IgD-negative memory B cell (primary cell): ENCODE data around the gene CSGALNACT2. TPM values are rescaled to one million over a fixed set of nuclear protein-coding genes. Genes with fewer than 3 reads are reported as not detected.
"Not testable (repeated sequence)": the region's sequence is repeated elsewhere in the genome, so short reads cannot be mapped to it uniquely, and the experiment has no call there.

ENCODE experiments used
- H3K27ac Mint-ChIP-seq, 3 donors: one replicate each; pipeline ENCODE4 v1.8.0; 2020 to 2022; ENCODE audit warnings: mild to moderate bottlenecking in 3 of 3, mixed read lengths in 3 of 3, moderate library complexity in 1 of 3
- H3K27me3 Mint-ChIP-seq: one replicate; pipeline ENCODE4 v1.8.0; 2021; ENCODE audit warnings: mixed read lengths
- H3K36me3 Mint-ChIP-seq: one replicate; pipeline ENCODE4 v1.8.0; 2020; ENCODE audit warnings: mild to moderate bottlenecking, mixed read lengths
- H3K4me1 Mint-ChIP-seq, 3 donors: one replicate each; pipeline ENCODE4 v1.8.0; 2020 to 2022; ENCODE audit warnings: mixed read lengths in 3 of 3, mild to moderate bottlenecking in 1 of 3
- H3K4me3 Mint-ChIP-seq, 4 donors: one replicate each; pipeline ENCODE4 v1.8.0; 2020 to 2022; ENCODE audit warnings: mild to moderate bottlenecking in 4 of 4, mixed read lengths in 4 of 4, moderate library complexity in 3 of 4
- H3K9me3 Mint-ChIP-seq, 3 donors: one replicate each; pipeline ENCODE4 v1.8.0; 2020 to 2021; ENCODE audit warnings: mixed read lengths in 3 of 3, mild to moderate bottlenecking in 1 of 3
- polyA plus RNA-seq: library from polyadenylated mRNA; unstranded; fragments of 300-500 nt; fragmentation: Illumina TruSeq; gene quantifications from one replicate; pipeline ENCODE4 v1.2.3, GENCODE V29; 2021

The CSGALNACT2 gene
- polyA plus RNA-seq, 1 donor from 2014 or later = 12.2 TPM

DNA sequence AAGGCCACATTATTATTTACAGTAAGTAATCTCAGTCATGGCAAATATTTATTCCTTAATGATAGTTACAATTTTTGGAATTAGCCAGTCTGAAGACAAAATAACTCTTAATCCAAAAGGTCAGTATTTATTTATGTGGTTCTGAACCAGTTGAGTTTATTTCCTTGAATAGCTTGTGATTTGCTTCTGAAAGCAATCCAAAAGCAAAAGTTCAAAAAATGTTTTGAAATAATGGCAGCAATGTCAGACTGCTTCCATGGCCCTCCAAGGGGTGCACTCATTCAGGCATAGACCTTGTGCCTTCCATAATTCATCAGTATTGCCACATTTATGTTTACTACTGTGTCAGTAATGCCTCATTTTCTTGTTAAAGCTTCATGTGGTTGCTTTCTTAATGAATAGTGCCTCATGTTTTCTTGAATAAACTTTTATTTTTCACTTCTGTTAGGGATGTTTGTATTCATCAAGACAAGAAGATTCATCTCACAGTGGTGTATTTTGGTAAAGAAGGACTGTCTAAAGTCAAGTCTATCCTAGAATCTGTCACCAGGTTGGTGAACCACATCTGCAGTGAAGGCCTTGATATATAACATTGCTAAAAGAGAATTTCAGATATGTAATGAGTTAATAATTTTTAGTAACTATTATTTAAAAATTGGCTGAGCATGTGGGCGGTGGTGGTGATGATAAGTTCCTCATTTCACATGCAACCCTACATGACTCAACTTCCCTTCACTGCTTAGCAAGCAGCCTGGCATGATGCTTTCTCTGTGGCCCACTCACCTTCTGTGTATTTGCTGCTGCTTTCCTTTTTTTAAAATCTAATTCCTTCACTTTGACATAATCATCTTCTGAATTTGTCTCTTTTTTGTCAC, 22.0 kb downstream of the CSGALNACT2 start:
- Mint-ChIP-seq H3K36me3 (peaks cover 22% of the 10 kb centered on the region), H3K27ac (no peak overlapping the region), H3K4me3 (peak overlapping the region in 2 of 4 donors; percentile 51 to 56), H3K4me1 (peaks cover 18 to 42% (median 27%) of the 10 kb centered on the region in 3 donors), H3K27me3 (no peaks in the 10 kb centered on the region), H3K9me3 (no peaks in the 10 kb centered on the region)

DNA sequence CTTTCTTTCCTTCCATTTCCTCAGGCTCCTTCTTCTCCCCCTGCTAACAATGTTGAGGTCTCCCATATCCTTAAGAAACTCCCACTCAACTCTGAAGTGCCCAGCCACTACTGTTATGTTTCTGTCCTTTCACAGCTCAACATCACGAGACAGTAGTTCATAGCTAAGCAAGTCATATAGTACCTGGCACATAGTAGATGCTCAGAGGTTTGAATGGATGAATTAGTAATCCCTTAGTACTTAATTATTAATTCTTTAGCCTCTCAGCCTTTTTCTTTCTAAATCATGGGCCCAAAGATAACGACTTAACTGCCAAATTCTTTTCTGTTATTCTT, 22.6 kb downstream of the CSGALNACT2 start:
- no peaks in the 10 kb centered on the region for H3K27me3 Mint-ChIP-seq
- H3K4me3 Mint-ChIP-seq = peak overlapping the region in 2 of 4 donors; percentile 51 to 56
- no peaks in the 10 kb centered on the region for H3K9me3 Mint-ChIP-seq
- peaks cover 23% of the 10 kb centered on the region for H3K36me3 Mint-ChIP-seq
- peaks cover 14 to 36% (median 21%) of the 10 kb centered on the region in 3 donors for H3K4me1 Mint-ChIP-seq
- H3K27ac Mint-ChIP-seq = peak overlapping the region in 1 of 3 donors; percentile 33

DNA sequence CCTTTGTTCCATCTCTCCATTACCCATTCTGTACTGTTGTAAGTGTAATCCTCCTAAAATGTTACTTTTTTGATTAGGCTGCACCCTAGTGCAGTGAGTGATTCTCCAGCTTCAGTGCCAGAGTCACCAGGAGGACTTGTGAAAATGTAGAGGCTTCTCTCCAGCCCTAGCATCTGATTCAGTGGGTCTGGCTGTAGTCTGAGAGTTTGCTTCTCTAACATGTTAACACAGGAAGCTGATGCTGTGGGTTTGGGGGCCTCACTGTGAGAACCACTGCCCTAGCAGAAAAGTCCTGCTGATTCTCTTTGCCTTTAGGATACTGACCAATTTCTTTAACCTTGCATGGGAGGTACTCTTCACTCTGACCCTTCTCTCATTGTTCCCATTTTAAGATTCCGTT, 24.4 kb downstream of the CSGALNACT2 start:
- Mint-ChIP-seq H3K4me3 (no peak overlapping the region), H3K9me3 (no peaks in the 10 kb centered on the region), H3K27me3 (no peaks in the 10 kb centered on the region), H3K27ac (peak overlapping the region in 1 of 3 donors; percentile 41), H3K36me3 (peaks cover 20% of the 10 kb centered on the region), H3K4me1 (peaks cover 7 to 29% (median 7%) of the 10 kb centered on the region in 3 donors)

DNA sequence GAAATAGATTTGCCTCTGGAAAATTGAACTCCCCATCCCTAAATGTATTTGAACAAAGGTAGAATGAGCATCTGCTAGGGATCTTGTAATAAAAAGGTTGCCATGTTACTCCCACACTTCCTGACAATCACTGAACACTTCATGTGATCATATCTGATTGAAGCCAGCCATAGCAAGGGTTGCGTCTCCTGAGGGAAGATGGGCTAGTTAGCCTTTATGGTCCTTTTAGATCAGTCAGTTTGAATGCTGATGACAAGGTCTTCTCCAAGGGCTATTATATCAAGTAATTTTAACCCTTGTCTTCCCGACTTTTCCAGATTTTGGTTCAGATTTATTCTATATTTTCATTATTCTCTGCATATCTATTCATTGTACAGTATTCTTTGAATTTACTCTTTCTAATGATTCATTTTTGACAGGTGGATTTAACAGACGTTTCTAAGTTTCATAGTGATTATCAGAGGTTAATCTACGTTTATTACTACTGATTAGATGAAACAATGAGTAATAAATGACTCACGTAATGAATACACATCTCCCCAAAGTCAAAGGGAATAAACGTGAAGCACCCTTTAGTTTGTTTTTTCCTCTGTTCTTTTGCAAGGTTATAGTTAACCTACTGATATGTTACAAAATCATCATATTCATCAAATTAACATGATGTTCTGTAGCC, 28.1 kb downstream of the CSGALNACT2 start:
- H3K4me3 Mint-ChIP-seq = no peak overlapping the region
- no peak overlapping the region for H3K27ac Mint-ChIP-seq
- H3K27me3 Mint-ChIP-seq = no peaks in the 10 kb centered on the region
- H3K36me3 Mint-ChIP-seq = peaks cover 18% of the 10 kb centered on the region
- peaks cover 0 to 10% (median 0%) of the 10 kb centered on the region in 3 donors for H3K4me1 Mint-ChIP-seq
- no peaks in the 10 kb centered on the region for H3K9me3 Mint-ChIP-seq

DNA sequence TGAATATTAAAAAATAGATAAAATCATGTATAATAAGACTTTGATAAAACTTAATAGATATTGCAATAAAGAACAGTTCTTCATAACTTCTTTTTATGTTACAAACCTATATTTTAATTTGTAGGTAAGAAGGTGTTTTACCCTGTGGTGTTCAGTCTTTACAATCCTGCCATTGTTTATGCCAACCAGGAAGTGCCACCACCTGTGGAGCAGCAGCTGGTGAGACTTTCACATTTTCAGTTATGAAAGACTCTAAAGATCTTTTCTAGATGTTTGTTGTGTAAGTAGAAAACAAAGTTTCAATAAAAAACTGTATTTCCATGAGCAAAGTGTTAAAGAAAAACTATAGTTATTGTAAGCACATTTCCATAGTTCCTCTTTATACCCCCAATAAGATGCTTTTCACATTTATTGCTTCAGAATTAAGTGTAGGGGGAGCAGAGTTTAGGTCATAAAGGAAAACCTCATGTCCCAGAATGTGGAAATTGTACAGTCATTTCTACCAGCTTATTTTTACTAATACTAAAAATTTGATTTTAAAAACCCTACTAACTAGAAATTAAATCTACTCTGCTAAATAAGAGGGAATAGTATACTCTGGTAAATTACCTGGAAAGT, 28.7 kb downstream of the CSGALNACT2 start:
- Mint-ChIP-seq H3K4me1 (peaks cover 0 to 4% (median 0%) of the 10 kb centered on the region in 3 donors), H3K4me3 (peak overlapping the region in 1 of 4 donors; percentile 45), H3K27ac (no peak overlapping the region), H3K9me3 (no peaks in the 10 kb centered on the region), H3K27me3 (no peaks in the 10 kb centered on the region), H3K36me3 (peaks cover 18% of the 10 kb centered on the region)

DNA sequence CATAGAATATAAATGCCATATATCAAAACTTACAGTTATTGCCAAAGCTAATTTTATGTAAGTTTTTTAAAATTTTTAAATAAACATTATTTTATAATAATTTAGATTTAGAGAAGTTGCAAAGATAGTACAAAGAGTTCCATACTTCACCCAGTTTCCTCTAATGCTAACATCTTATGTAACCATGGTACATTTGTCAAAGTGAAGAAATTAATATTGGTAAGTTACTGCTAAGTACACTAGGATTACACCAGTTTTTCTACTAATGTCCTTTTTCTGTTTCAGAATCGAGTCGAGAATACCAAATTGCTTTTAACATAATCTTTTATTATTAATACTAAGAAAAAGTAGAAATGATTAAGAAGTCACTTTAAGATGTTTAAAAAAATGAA, 29.2 kb downstream of the CSGALNACT2 start:
- Mint-ChIP-seq H3K4me1 (peaks cover 0 to 4% (median 0%) of the 10 kb centered on the region in 3 donors), H3K27ac (no peak overlapping the region), H3K27me3 (no peaks in the 10 kb centered on the region), H3K9me3 (no peaks in the 10 kb centered on the region), H3K4me3 (no peak overlapping the region), H3K36me3 (peaks cover 18% of the 10 kb centered on the region)

DNA sequence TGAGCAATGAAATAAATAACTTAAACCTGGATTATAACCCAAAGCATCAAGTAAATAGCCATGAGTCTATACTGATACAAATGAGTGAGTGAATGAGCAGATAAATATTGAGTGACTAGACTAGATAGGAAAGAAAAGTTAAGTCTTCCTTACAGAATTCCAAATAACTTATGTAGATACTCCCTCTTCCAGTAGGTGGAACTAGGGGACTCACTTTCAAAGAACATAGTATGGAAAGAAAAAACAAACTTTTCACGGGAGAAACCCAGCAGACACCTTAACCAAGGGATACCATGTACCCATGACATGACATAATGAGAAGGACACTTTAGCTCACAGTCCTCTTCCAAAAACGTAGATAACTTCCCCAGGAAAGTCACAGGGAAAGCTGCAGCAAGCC, 32.2 kb downstream of the CSGALNACT2 start:
- no peaks in the 10 kb centered on the region for H3K9me3 Mint-ChIP-seq
- H3K27ac Mint-ChIP-seq = peak overlapping the region in 1 of 3 donors; percentile 9
- H3K27me3 Mint-ChIP-seq = no peaks in the 10 kb centered on the region
- no peak overlapping the region for H3K4me3 Mint-ChIP-seq
- H3K4me1 Mint-ChIP-seq = peaks cover 0 to 4% (median 3%) of the 10 kb centered on the region in 3 donors
- H3K36me3 Mint-ChIP-seq = peaks cover 10% of the 10 kb centered on the region

DNA sequence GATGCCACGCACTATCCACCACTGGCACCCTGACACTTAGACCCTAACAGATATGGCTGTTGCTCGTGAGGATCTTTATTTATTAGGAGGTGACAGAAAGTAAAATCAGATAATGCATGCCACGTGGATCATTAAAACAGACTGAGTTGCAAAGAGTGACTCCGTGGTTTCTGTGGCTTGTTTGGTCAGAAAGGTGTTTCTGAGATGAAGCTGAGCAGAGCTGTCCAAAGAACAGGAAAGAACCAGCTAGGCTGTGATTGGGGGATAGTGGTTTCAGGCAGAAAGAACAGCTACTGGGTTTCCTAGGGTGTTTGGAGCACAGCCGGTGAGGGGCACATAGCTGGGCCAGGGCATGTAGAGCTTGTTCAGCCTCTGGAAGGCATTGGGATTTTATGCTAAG, 34.4 kb downstream of the CSGALNACT2 start:
- Mint-ChIP-seq H3K27me3 (no peaks in the 10 kb centered on the region), H3K27ac (no peak overlapping the region), H3K9me3 (no peaks in the 10 kb centered on the region), H3K36me3 (peaks cover 18% of the 10 kb centered on the region), H3K4me3 (no peak overlapping the region), H3K4me1 (peaks cover 0 to 3% (median 0%) of the 10 kb centered on the region in 3 donors)

DNA sequence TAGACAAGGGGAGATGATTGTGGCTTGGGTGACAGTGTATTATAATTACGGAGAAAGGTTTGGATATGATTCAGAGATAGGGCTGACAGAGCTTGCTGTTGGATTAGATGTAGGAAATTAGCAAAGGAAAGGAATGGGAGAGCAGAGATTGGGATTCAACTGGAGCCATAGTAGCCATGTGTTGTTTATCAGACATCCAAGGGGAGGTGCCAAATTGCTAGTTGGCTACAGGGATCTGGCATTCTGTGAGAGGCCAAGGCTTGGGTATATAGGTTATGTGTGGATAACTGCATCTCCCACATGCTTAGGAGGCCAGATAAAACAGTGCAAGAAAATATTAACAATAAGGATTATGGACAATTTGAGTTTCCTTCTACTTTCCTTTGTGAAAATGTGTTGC, 34.9 kb downstream of the CSGALNACT2 start:
- Mint-ChIP-seq H3K27ac (no peak overlapping the region), H3K36me3 (peaks cover 23% of the 10 kb centered on the region), H3K9me3 (no peaks in the 10 kb centered on the region), H3K4me3 (no peak overlapping the region), H3K4me1 (peaks cover 0 to 3% (median 0%) of the 10 kb centered on the region in 3 donors), H3K27me3 (no peaks in the 10 kb centered on the region)

DNA sequence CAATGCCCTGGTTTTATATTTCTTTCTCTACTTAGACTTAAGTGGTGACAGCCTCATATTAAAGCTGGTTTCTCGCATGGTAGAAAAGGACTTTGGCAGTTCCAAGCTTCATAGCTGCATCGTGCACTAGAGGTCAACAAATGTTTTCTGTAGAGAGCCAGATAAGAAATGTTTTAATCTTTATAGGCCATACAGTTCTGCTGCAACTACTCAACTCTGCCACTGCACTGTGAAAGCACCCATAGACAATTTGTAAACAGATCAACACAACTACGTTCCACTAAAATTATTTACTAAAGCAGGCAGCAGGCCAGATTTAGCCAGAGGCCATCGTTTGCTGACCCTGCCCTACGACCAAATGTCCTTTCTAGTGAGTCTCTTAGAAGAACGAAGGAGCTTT, 36.7 kb downstream of the CSGALNACT2 start:
- H3K4me3 Mint-ChIP-seq = no peak overlapping the region
- peaks cover 30% of the 10 kb centered on the region for H3K36me3 Mint-ChIP-seq
- H3K9me3 Mint-ChIP-seq = peaks cover 2 to 10% (median 2%) of the 10 kb centered on the region in 3 donors
- H3K4me1 Mint-ChIP-seq = peaks cover 0 to 5% (median 0%) of the 10 kb centered on the region in 3 donors
- H3K27ac Mint-ChIP-seq = no peak overlapping the region
- no peaks in the 10 kb centered on the region for H3K27me3 Mint-ChIP-seq

DNA sequence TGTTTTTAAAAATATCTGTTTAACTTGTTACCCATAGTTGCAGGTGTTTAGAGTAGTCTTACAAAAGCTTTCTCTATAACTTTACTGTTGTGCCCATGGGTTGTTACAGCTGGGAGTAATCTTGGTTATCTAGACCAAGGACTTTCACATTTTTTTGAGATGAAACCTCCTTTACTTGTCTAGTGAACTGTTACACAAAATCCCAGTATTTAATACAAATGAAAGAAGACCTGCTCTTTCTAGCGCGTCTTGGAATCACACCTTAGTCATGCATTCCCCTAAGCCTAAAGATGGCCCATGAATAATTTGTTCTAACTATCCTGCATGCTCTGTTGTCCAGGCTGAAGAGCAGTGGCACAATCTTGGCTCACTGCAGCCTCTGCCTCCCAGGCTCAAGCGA, 38.0 kb downstream of the CSGALNACT2 start:
- Mint-ChIP-seq H3K27me3 (no peaks in the 10 kb centered on the region), H3K4me3 (no peak overlapping the region), H3K9me3 (peaks cover 2 to 10% (median 2%) of the 10 kb centered on the region in 3 donors), H3K36me3 (peaks cover 30% of the 10 kb centered on the region), H3K27ac (no peak overlapping the region), H3K4me1 (peaks cover 0 to 5% (median 0%) of the 10 kb centered on the region in 3 donors)

DNA sequence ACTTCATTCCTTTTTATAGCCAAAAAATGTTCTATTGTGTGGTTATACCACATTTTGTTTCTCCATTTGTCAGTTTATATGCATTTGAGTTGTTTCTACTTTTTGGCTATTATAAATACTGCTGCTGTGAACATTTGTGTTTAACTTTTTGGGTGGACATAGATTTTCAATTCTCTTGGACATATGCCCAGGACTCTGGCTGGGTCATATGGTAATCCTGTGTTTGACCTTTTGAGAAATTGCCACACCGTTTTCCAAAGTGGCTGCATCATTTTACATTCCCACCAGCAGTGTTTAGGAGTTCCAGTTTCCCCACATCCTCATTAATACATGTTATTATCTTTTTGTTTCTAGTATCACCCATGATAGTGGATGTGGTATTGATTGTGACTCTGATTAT, 39.4 kb downstream of the CSGALNACT2 start:
- Mint-ChIP-seq H3K4me1 (peaks cover 0 to 5% (median 0%) of the 10 kb centered on the region in 3 donors), H3K36me3 (peaks cover 35% of the 10 kb centered on the region), H3K27me3 (no peaks in the 10 kb centered on the region), H3K9me3 (peaks cover 2 to 10% (median 2%) of the 10 kb centered on the region in 3 donors), H3K27ac (no peak overlapping the region), H3K4me3 (no peak overlapping the region)

DNA sequence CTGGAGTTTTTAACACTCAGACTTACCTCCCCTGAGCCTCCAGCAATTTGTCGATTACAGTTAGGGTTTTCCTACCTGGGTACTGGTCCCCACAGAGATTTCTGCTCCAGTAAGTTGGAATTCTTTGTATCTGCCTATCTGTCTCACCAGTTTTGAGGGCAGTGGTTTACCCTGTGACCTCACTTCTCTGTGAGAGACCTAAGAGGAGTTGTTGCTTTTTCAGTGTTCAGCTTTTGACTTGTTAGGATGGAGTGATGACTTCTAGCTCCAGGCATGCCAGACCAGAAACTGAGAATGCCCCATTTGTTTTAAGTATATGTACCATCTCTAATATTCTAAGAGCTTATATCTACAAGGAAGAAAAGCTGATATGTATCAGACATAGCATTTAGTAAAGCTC, 42.9 kb downstream of the CSGALNACT2 start:
- Mint-ChIP-seq H3K27ac (peak overlapping the region in 1 of 3 donors; percentile 65), H3K9me3 (peaks cover 2 to 10% (median 2%) of the 10 kb centered on the region in 3 donors), H3K4me3 (no peak overlapping the region), H3K4me1 (peaks cover 0 to 3% (median 0%) of the 10 kb centered on the region in 3 donors), H3K27me3 (no peaks in the 10 kb centered on the region), H3K36me3 (peaks cover 35% of the 10 kb centered on the region)

DNA sequence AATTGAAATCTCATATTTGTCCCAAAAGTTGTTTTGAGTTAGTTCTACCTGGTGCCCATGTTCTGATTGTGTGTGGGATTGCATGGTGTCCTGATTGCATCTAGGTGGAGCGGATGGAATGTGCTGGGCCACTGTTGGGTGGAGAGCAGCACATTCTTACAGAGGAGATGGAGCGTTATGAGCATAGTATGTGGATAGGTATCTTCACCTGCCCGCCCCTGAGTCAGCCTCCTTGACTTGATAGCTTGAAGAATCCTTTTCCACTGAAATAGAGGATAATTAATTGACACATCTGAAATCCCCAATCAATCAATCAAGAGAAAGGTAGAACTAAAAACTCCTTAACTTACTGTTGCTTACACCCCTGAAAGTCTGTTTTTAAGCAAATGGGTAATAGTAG, 45.5 kb downstream of the CSGALNACT2 start:
- not testable (repeated sequence) for H3K4me1 Mint-ChIP-seq, H3K9me3 Mint-ChIP-seq, H3K27ac Mint-ChIP-seq, H3K27me3 Mint-ChIP-seq, H3K4me3 Mint-ChIP-seq
- H3K36me3 Mint-ChIP-seq = peaks cover 35% of the 10 kb centered on the region

DNA sequence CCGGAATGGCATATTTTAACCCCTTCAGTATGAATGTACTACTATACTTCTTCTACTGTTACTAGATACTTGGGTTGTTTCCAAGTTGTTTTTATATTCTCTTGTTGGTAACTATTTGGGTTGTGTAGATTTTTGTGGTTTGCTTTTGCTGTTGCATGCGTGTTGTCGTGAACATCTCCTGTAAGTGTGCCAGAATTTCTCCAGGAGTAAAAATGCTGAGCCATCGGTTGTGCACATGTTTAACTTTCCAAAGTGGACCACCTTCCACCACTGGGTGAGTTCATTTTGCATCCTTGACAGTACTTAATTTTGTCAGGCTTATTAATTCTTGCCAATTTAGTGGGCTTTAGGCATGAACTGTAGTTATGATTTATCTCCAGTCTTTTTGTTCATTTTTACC, 47.9 kb downstream of the CSGALNACT2 start:
- Mint-ChIP-seq H3K27me3 (no peaks in the 10 kb centered on the region), H3K9me3 (peaks cover 0 to 1% (median 0%) of the 10 kb centered on the region in 3 donors), H3K36me3 (peaks cover 27% of the 10 kb centered on the region), H3K4me1 (peaks cover 0 to 2% (median 0%) of the 10 kb centered on the region in 3 donors), H3K27ac (no peak overlapping the region), H3K4me3 (no peak overlapping the region)
